ENCODE results near the gene FITM1. TPM values are rescaled to one million over a fixed set of nuclear protein-coding genes. Genes with fewer than 3 reads are reported as not detected.

FITM1 gene
- total and polyA plus RNA-seq, 2 experiments from 2014 or later = 0.53 TPM; not detected in 1

- TF ChIP-seq, protein P1, sequence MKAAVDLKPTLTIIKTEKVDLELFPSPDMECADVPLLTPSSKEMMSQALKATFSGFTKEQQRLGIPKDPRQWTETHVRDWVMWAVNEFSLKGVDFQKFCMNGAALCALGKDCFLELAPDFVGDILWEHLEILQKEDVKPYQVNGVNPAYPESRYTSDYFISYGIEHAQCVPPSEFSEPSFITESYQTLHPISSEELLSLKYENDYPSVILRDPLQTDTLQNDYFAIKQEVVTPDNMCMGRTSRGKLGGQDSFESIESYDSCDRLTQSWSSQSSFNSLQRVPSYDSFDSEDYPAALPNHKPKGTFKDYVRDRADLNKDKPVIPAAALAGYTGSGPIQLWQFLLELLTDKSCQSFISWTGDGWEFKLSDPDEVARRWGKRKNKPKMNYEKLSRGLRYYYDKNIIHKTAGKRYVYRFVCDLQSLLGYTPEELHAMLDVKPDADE (IDR thresholded peaks at IDR 0.05) = no peak
Observed at GRCh38 chr14:24089890-24090289, 40.6 kb upstream of the FITM1 start (continued).

DNA sequence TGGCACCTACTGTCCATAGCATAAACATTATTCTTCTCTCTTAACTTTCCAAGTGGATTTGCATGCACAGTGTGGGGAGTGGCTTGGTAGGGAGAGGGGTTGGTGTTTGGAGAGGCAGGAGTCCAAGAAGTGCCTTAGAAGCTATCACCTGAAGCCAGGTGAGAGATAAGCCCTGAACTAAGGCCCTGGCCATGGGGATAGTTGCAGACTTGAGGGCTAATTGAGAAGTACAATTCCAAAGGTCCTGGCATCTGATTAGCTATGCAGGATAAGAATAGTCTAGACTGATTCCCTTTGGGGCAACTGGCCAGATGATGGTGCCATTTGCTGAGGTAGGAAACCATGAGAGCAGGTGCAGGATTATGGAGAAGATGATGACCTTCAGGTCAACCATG, 38.4 kb upstream of the FITM1 start:
- Histone ChIP-seq H3K4me3 (no peak overlapping the region), H3K9me2 (ENCODE audit: insufficient read depth) (peaks cover 8% of the 10 kb centered on the region), H3K79me2 (replicated peaks; ENCODE audit: insufficient read depth) (peaks cover 22% of the 10 kb centered on the region), H3K4me1 (ENCODE audit: insufficient read depth) (peaks cover 18% of the 10 kb centered on the region), H3K36me3 (ENCODE audit: insufficient read depth) (no peaks in the 10 kb centered on the region), H2AFZ (no peak overlapping the region), H4K20me1 (replicated peaks; ENCODE audit: insufficient read depth) (no peaks in the 10 kb centered on the region), H3K4me2 (no peak overlapping the region), H3K27ac (ENCODE audit: low read depth) (no peak overlapping the region), H3K27me3 (ENCODE audit: insufficient read depth) (no peaks in the 10 kb centered on the region), H3F3A (replicated peaks; ENCODE audit: low read depth) (peaks cover 15% of the 10 kb centered on the region)
- no peak overlapping the region; the same call in 2 of the 3 replicates for H3K4me3 Mint-ChIP-seq
- H3K27me3 Mint-ChIP-seq (ENCODE audit: insufficient read depth, low read depth, poor library complexity) = peaks cover 24% of the 10 kb centered on the region
- H3K9me3 Mint-ChIP-seq = peaks cover 3% of the 10 kb centered on the region; the same call in 2 of the 3 replicates
- ATAC-seq = no peak
- peaks cover 31% of the 10 kb centered on the region for H3K36me3 Mint-ChIP-seq (ENCODE audit: low read depth)
- H3K27ac Mint-ChIP-seq = peak overlapping the region; percentile 100; the same call in 1 of the 2 replicates
- no peak for DNase-seq (ENCODE audit: low spot score)
- H3K4me1 Mint-ChIP-seq = peaks cover 38% of the 10 kb centered on the region
- TF ChIP-seq EZH2phosphoT487 (IDR thresholded peaks at IDR 0.05; ENCODE audit: unreplicated experiment) (no peak), CREB1 (CRISPR knock-in tag; IDR thresholded peaks at IDR 0.05; ENCODE audit: low read depth) (no peak), NANOG (IDR thresholded peaks at IDR 0.05; ENCODE audit: borderline replicate concordance) (no peak), EZH2 (IDR thresholded peaks at IDR 0.05; ENCODE audit: low read depth, unreplicated experiment) (no peak), ZNF114 (CRISPR knock-in tag; IDR thresholded peaks at IDR 0.05) (no peak), JUNB (IDR thresholded peaks at IDR 0.05; ENCODE audit: unreplicated experiment) (no peak), ZNF331 (CRISPR knock-in tag; IDR thresholded peaks at IDR 0.05; ENCODE audit: low read depth) (no peak), POLR2AphosphoS5 (IDR thresholded peaks at IDR 0.05; ENCODE audit: low read depth) (no peak), STAT1 (IDR thresholded peaks at IDR 0.05; ENCODE audit: unreplicated experiment) (no peak), CTCF (conservative IDR thresholded peaks at IDR 0.05; ENCODE audit: low read depth in 2 of 2) (no peak)
- TF ChIP-seq, protein P2, sequence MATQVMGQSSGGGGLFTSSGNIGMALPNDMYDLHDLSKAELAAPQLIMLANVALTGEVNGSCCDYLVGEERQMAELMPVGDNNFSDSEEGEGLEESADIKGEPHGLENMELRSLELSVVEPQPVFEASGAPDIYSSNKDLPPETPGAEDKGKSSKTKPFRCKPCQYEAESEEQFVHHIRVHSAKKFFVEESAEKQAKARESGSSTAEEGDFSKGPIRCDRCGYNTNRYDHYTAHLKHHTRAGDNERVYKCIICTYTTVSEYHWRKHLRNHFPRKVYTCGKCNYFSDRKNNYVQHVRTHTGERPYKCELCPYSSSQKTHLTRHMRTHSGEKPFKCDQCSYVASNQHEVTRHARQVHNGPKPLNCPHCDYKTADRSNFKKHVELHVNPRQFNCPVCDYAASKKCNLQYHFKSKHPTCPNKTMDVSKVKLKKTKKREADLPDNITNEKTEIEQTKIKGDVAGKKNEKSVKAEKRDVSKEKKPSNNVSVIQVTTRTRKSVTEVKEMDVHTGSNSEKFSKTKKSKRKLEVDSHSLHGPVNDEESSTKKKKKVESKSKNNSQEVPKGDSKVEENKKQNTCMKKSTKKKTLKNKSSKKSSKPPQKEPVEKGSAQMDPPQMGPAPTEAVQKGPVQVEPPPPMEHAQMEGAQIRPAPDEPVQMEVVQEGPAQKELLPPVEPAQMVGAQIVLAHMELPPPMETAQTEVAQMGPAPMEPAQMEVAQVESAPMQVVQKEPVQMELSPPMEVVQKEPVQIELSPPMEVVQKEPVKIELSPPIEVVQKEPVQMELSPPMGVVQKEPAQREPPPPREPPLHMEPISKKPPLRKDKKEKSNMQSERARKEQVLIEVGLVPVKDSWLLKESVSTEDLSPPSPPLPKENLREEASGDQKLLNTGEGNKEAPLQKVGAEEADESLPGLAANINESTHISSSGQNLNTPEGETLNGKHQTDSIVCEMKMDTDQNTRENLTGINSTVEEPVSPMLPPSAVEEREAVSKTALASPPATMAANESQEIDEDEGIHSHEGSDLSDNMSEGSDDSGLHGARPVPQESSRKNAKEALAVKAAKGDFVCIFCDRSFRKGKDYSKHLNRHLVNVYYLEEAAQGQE (IDR thresholded peaks at IDR 0.05; ENCODE audit: unreplicated experiment) = no peak
- TF ChIP-seq, protein P1 (IDR thresholded peaks at IDR 0.05) = no peak
